Measurements from ENCODE around the gene SOX6. TPM values are rescaled to one million over a fixed set of nuclear protein-coding genes. Genes with fewer than 3 reads are reported as not detected.

SOX6 gene
- total RNA-seq, 1 donor from 2014 or later: 13.2 TPM

DNA sequence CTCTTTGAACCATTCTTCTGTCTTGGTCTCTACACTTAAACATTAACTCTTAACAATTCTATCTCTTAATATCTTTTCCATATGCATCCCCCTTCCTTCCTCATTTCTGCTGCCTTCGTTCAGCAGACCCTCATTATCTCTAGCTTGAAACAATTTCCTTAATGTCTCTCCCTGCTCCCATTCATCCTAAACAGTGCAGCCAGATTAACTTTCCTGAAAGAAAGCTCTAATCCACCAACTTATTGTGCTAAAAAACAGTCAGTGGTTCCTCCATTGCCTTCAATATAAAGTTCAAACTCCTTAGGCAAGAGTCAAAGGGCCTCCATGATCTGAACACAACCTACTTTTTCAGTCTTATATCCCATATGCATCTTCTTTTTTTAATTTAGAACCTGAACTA lies 42.5 kb downstream of the SOX6 start:
- Histone ChIP-seq H3K27me3 (ENCODE audit: insufficient read depth, low read length) (no peaks in the 10 kb centered on the region), H3K4me1 (ENCODE audit: insufficient read depth, low read length) (no peaks in the 10 kb centered on the region), H3K4me2 (ENCODE audit: low read length) (no peak overlapping the region), H3K4me3 (ENCODE audit: insufficient read depth, low read depth, low read length) (no peak overlapping the region), H2AFZ (ENCODE audit: low read depth, low read length) (no peak overlapping the region), H3K9ac (ENCODE audit: low read length) (no peak overlapping the region), H3K36me3 (ENCODE audit: insufficient read depth, low read length) (no peaks in the 10 kb centered on the region), H3K9me3 (ENCODE audit: insufficient read depth, low read depth, low read length) (no peaks in the 10 kb centered on the region), H3K27ac (ENCODE audit: low read depth, low read length) (no peak overlapping the region), H4K20me1 (ENCODE audit: insufficient read depth, low read length) (no peaks in the 10 kb centered on the region), H3K79me2 (ENCODE audit: insufficient read depth, low read length) (no peaks in the 10 kb centered on the region)
- FAIRE-seq (no peak), DNase-seq (ENCODE audit: low read depth) (no peak)
- H3K9me3 Mint-ChIP-seq (ENCODE audit: unreplicated experiment): no peaks in the 10 kb centered on the region
- H3K4me1 Mint-ChIP-seq (ENCODE audit: low read depth, unreplicated experiment): peaks cover 9% of the 10 kb centered on the region
- H3K27me3 Mint-ChIP-seq (ENCODE audit: low read depth, unreplicated experiment): no peaks in the 10 kb centered on the region
- H3K4me3 Mint-ChIP-seq (ENCODE audit: unreplicated experiment): no peak overlapping the region
- TF ChIP-seq, protein P1, sequence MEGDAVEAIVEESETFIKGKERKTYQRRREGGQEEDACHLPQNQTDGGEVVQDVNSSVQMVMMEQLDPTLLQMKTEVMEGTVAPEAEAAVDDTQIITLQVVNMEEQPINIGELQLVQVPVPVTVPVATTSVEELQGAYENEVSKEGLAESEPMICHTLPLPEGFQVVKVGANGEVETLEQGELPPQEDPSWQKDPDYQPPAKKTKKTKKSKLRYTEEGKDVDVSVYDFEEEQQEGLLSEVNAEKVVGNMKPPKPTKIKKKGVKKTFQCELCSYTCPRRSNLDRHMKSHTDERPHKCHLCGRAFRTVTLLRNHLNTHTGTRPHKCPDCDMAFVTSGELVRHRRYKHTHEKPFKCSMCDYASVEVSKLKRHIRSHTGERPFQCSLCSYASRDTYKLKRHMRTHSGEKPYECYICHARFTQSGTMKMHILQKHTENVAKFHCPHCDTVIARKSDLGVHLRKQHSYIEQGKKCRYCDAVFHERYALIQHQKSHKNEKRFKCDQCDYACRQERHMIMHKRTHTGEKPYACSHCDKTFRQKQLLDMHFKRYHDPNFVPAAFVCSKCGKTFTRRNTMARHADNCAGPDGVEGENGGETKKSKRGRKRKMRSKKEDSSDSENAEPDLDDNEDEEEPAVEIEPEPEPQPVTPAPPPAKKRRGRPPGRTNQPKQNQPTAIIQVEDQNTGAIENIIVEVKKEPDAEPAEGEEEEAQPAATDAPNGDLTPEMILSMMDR (IDR thresholded peaks at IDR 0.05; ENCODE audit: insufficient read depth, low read depth, low read length): no peak
- TF ChIP-seq EZH2 (IDR thresholded peaks at IDR 0.05; ENCODE audit: insufficient read depth, low read length): no peak
- no peaks in the 10 kb centered on the region for H3K36me3 Mint-ChIP-seq (ENCODE audit: low read depth, unreplicated experiment)
- no peak overlapping the region for H3K27ac Mint-ChIP-seq (ENCODE audit: unreplicated experiment)

DNA sequence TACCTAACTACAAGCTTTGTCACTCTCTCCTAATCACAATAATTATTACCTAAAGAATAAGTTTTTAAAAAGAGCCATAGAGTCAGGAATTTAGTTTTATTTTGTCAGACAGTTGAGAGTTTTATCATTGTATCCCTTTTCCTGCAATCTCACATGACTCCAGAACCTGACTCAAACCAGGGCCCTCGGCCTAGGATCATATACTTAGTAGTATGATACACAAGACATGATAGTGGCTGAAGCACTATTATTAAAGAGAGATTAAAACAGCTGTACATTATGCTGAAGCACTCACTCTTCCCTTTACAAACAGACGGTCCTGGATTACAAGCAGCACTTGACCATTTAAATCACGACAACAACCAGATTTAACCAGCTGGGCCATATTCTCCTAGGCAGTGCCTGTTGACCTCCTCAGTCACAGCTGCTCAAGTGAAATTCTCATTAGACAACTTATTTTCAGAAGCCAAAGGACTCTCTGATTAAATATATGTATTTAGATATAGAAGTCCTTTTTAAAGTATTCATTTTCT lies 44.0 kb downstream of the SOX6 start:
- no peak for FAIRE-seq
- Histone ChIP-seq H3K9me3 (ENCODE audit: insufficient read depth, low read depth, low read length) (no peaks in the 10 kb centered on the region), H2AFZ (ENCODE audit: low read depth, low read length) (no peak overlapping the region)

DNA sequence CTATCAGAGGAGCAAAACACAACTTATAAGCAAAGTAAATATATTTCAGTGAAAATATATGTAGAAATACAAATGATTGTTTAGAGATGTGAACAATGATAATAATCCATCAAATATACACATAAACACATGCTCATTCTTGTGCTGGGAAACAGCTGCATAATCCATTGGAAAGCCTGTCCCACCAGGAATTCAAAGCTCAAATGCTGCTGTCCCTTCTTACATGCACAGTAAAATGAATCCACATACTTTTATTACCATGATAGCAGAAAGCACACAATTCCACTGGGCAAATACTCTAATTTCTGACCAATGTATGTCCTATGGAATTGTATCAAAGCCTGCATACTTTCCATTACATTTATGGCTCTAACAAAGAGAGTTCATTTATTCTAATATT lies 44.5 kb downstream of the SOX6 start:
- H3K4me3 ChIP-seq (ENCODE audit: insufficient read depth, low read depth, low read length): no peak overlapping the region
- no peak overlapping the region for H3K4me2 ChIP-seq (ENCODE audit: low read length)
- H3K27ac Mint-ChIP-seq (ENCODE audit: unreplicated experiment): no peak overlapping the region
- no peak overlapping the region for H3K4me3 Mint-ChIP-seq (ENCODE audit: unreplicated experiment)
- no peak overlapping the region for H2AFZ ChIP-seq (ENCODE audit: low read depth, low read length)
- DNase-seq (ENCODE audit: low read depth): no peak
- no peaks in the 10 kb centered on the region for H4K20me1 ChIP-seq (ENCODE audit: insufficient read depth, low read length)
- no peaks in the 10 kb centered on the region for H3K9me3 ChIP-seq (ENCODE audit: insufficient read depth, low read depth, low read length)
- no peaks in the 10 kb centered on the region for H3K36me3 ChIP-seq (ENCODE audit: insufficient read depth, low read length)
- H3K27ac ChIP-seq (ENCODE audit: low read depth, low read length): no peak overlapping the region
- no peaks in the 10 kb centered on the region for H3K79me2 ChIP-seq (ENCODE audit: insufficient read depth, low read length)
- TF ChIP-seq, protein P1 (IDR thresholded peaks at IDR 0.05; ENCODE audit: insufficient read depth, low read depth, low read length): no peak
- no peak for TF ChIP-seq EZH2 (IDR thresholded peaks at IDR 0.05; ENCODE audit: insufficient read depth, low read length)
- no peak for FAIRE-seq
- no peaks in the 10 kb centered on the region for H3K27me3 ChIP-seq (ENCODE audit: insufficient read depth, low read length)
- H3K36me3 Mint-ChIP-seq (ENCODE audit: low read depth, unreplicated experiment): no peaks in the 10 kb centered on the region
- peaks cover 10% of the 10 kb centered on the region for H3K4me1 Mint-ChIP-seq (ENCODE audit: low read depth, unreplicated experiment)
- H3K9me3 Mint-ChIP-seq (ENCODE audit: unreplicated experiment): no peaks in the 10 kb centered on the region
- no peaks in the 10 kb centered on the region for H3K4me1 ChIP-seq (ENCODE audit: insufficient read depth, low read length)
- no peaks in the 10 kb centered on the region for H3K27me3 Mint-ChIP-seq (ENCODE audit: low read depth, unreplicated experiment)
- H3K9ac ChIP-seq (ENCODE audit: low read length): no peak overlapping the region

More for the DNA sequence above, 44.0 kb downstream of the SOX6 start:
- H3K27ac Mint-ChIP-seq (ENCODE audit: unreplicated experiment): no peak overlapping the region
- no peak overlapping the region for H3K4me2 ChIP-seq (ENCODE audit: low read length)
- H3K4me3 ChIP-seq (ENCODE audit: insufficient read depth, low read depth, low read length): no peak overlapping the region
- H3K4me1 ChIP-seq (ENCODE audit: insufficient read depth, low read length): no peaks in the 10 kb centered on the region
- no peak overlapping the region for H3K9ac ChIP-seq (ENCODE audit: low read length)
- no peak for DNase-seq (ENCODE audit: low read depth)
- H3K36me3 ChIP-seq (ENCODE audit: insufficient read depth, low read length): no peaks in the 10 kb centered on the region
- TF ChIP-seq EZH2 (IDR thresholded peaks at IDR 0.05; ENCODE audit: insufficient read depth, low read length): no peak
- TF ChIP-seq, protein P1 (IDR thresholded peaks at IDR 0.05; ENCODE audit: insufficient read depth, low read depth, low read length): no peak
- H4K20me1 ChIP-seq (ENCODE audit: insufficient read depth, low read length): no peaks in the 10 kb centered on the region
- H3K79me2 ChIP-seq (ENCODE audit: insufficient read depth, low read length): no peaks in the 10 kb centered on the region
- H3K36me3 Mint-ChIP-seq (ENCODE audit: low read depth, unreplicated experiment): no peaks in the 10 kb centered on the region
- H3K27me3 ChIP-seq (ENCODE audit: insufficient read depth, low read length): no peaks in the 10 kb centered on the region
- H3K27ac ChIP-seq (ENCODE audit: low read depth, low read length): no peak overlapping the region
- no peaks in the 10 kb centered on the region for H3K27me3 Mint-ChIP-seq (ENCODE audit: low read depth, unreplicated experiment)
- no peaks in the 10 kb centered on the region for H3K9me3 Mint-ChIP-seq (ENCODE audit: unreplicated experiment)
- peaks cover 10% of the 10 kb centered on the region for H3K4me1 Mint-ChIP-seq (ENCODE audit: low read depth, unreplicated experiment)
- H3K4me3 Mint-ChIP-seq (ENCODE audit: unreplicated experiment): no peak overlapping the region

Data from astrocyte (in vitro differentiated cells and primary cell).